TTC549 (cell line): ENCODE data around the gene NT5C1A.

Experiments
- FAIRE-seq: peaks from 2 replicates; lab custom pipeline; 2012; peaks lifted over from hg19 to GRCh38; lab: Jason Lieb, UNC

NT5C1A gene

GRCh38 chr1:39659110-39659509 lies 12.8 kb downstream of the NT5C1A start:
- FAIRE-seq, result no peak

GRCh38 chr1:39657923-39658485 lies 13.9 kb downstream of the NT5C1A start:
- no peak for FAIRE-seq

- FAIRE-seq, result no peak
Observed at GRCh38 chr1:39657402-39657801, 14.5 kb downstream of the NT5C1A start.

GRCh38 chr1:39656391-39656790 lies 15.5 kb downstream of the NT5C1A start:
- no peak for FAIRE-seq

GRCh38 chr1:39655578-39656268 lies 16.2 kb downstream of the NT5C1A start:
- FAIRE-seq, result no peak

- no peak for FAIRE-seq
Observed at GRCh38 chr1:39654291-39654690, 17.6 kb downstream of the NT5C1A start.

- FAIRE-seq, result no peak
Observed at GRCh38 chr1:39653546-39654031, 18.3 kb downstream of the NT5C1A start.

- FAIRE-seq, result no peak
Observed at GRCh38 chr1:39652554-39652953, 19.4 kb downstream of the NT5C1A start.

GRCh38 chr1:39652105-39652504 lies 19.8 kb downstream of the NT5C1A start:
- FAIRE-seq, result no peak

- FAIRE-seq, result no peak
Observed at GRCh38 chr1:39650431-39650830, 21.5 kb downstream of the NT5C1A start.

GRCh38 chr1:39649636-39650185 lies 22.2 kb downstream of the NT5C1A start:
- FAIRE-seq, result no peak

- no peak for FAIRE-seq
Observed at GRCh38 chr1:39648496-39648895, 23.4 kb downstream of the NT5C1A start.

- no peak for FAIRE-seq
Observed at GRCh38 chr1:39647247-39647646, 24.7 kb downstream of the NT5C1A start.

- no peak for FAIRE-seq
Observed at GRCh38 chr1:39646232-39647081, 25.4 kb downstream of the NT5C1A start.

GRCh38 chr1:39645411-39646043 lies 26.4 kb downstream of the NT5C1A start:
- FAIRE-seq, result no peak

GRCh38 chr1:39643705-39644104 lies 28.2 kb downstream of the NT5C1A start:
- FAIRE-seq, result no peak

- no peak for FAIRE-seq
Observed at GRCh38 chr1:39642796-39643195, 29.1 kb downstream of the NT5C1A start.

- no peak for FAIRE-seq
Observed at GRCh38 chr1:39640861-39641260, 31.0 kb downstream of the NT5C1A start.

- FAIRE-seq, result no peak
Observed at GRCh38 chr1:39639305-39640130, 32.4 kb downstream of the NT5C1A start, which contains the start of gene HEYL. Gene HEYL (minus strand): TSS chr1:39639643. CDS start chr1:39639625, 18 bp downstream.

GRCh38 chr1:39638965-39639304 lies 33.0 kb downstream of the NT5C1A start:
- FAIRE-seq, result no peak

- no peak for FAIRE-seq
Observed at GRCh38 chr1:39637361-39637760, 34.5 kb downstream of the NT5C1A start.

GRCh38 chr1:39635871-39636210 lies 36.1 kb downstream of the NT5C1A start:
- no peak for FAIRE-seq
